ENCODE results near the gene PTCRA. TPM values are rescaled to one million over a fixed set of nuclear protein-coding genes. Genes with fewer than 3 reads are reported as not detected.

PTCRA gene
- total and polyA plus RNA-seq, 2 of the 4 experiments (the other 2 are of a cell fraction): not detected

DNA sequence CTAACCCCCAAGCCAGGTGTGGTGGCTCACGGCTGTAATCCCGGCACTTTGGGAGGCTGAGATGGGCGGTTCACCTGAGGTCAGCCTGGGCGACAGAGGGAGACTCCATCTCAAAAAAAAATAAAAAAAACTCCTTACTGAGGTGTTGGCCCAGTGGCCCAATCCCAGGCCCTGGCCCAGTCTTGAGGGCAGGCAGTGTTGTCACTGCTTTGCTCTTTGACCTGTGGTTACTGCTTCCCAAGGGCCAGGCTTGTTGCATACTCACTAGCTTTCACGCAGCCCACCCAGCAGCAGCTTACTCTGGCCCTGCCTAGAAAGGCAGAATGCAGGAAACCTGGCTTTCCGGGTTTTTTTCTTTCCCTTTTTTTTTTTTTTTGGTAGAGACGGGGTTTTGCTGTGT is 26.6 kb downstream of the PTCRA start:
- no peak overlapping the region for H3K23ac ChIP-seq (ENCODE audit: low read depth, low read length)
- dilution Hi-C loops (cut with HindIII; ENCODE audit: low sequenced_read_pairs, unreplicated experiment) (no loop called here), intact Hi-C loops (cut with micrococcal nuclease) (no loop called here), in situ Hi-C loops (cut with MboI; ENCODE audit: low sequenced_read_pairs) (no loop called here)
- H2BK120ac ChIP-seq (ENCODE audit: low read depth, low read length): no peak overlapping the region
- H3K4me2 ChIP-seq (ENCODE audit: low read depth, low read length): no peak overlapping the region
- H2BK20ac ChIP-seq (ENCODE audit: low read depth, low read length): no peak overlapping the region
- ATAC-seq (ENCODE audit: low read depth) (no peak), DNase-seq (no peak)
- H2AK5ac ChIP-seq (ENCODE audit: low read depth, low read length): no peak overlapping the region
- ChIA-PET POLR2A (ENCODE audit: unreplicated experiment) (no interaction called here), CTCF (no interaction called here)
- H3K4me1 ChIP-seq (ENCODE audit: control insufficient read depth, insufficient read depth, low read length): no peaks in the 10 kb centered on the region
- H4K5ac ChIP-seq (ENCODE audit: low read depth, low read length): no peak overlapping the region
- H4K91ac ChIP-seq (ENCODE audit: insufficient read depth, low read depth, low read length): no peak overlapping the region
- BruUV-seq (replicated peaks): no TSS peak
- H3K14ac ChIP-seq (replicated peaks; ENCODE audit: low read depth, low read length): no peak overlapping the region
- no peak overlapping the region for H3K56ac ChIP-seq (ENCODE audit: extremely low read depth, insufficient read depth, low read length)
- H2AK9ac ChIP-seq (replicated peaks; ENCODE audit: low read depth, low read length, poor library complexity): no peak overlapping the region
- no peaks in the 10 kb centered on the region; the same call in 1 of the 2 replicates for H3K9me1 ChIP-seq (ENCODE audit: insufficient read depth, low read length)
- H3K36me3 ChIP-seq (ENCODE audit: control insufficient read depth, insufficient read depth, low read length): peaks cover 27% of the 10 kb centered on the region
- no peaks in the 10 kb centered on the region; the same call in 1 of the 2 replicates for H4K20me1 ChIP-seq (ENCODE audit: insufficient read depth, low read length)
- H3K4ac ChIP-seq (ENCODE audit: low read depth, low read length): no peak overlapping the region
- no peak overlapping the region for H2AFZ ChIP-seq (replicated peaks; ENCODE audit: low read length, poor library complexity)
- H3K18ac ChIP-seq (ENCODE audit: low read depth, low read length): no peak overlapping the region
- H4K8ac ChIP-seq (ENCODE audit: low read depth in 2 of 2, low read length in 2 of 2): no peak overlapping the region
- H3K4me3 ChIP-seq (ENCODE audit: insufficient read depth, low read depth, low read length): no peak overlapping the region
- no peak overlapping the region for H2BK15ac ChIP-seq (ENCODE audit: low read depth, low read length)
- no CpG with 5 or more reads among the region's 7 CpGs for WGBS, 2 experiments (ENCODE audit: extremely low coverage in 2 of 2, insufficient read length in 1 of 2)
- H3K79me1 ChIP-seq (ENCODE audit: low read depth in 1 of 2, low read length in 2 of 2): peaks cover 6 to 7% of the 10 kb centered on the region in 2 experiments; a peak in 3 of 4 replicates
- H3K9ac ChIP-seq (ENCODE audit: low read depth, low read length): no peak overlapping the region
- H3K9me3 ChIP-seq (ENCODE audit: control insufficient read depth, insufficient read depth, low read length): no peaks in the 10 kb centered on the region
- H3K27me3 ChIP-seq (ENCODE audit: control insufficient read depth, insufficient read depth, low read length): no peaks in the 10 kb centered on the region
- H3K27ac ChIP-seq (ENCODE audit: insufficient read depth, low read length): no peak overlapping the region
- TF ChIP-seq RCOR1 (IDR thresholded peaks at IDR 0.05; ENCODE audit: insufficient replicate concordance, low read length): no peak
- TF ChIP-seq POLR2A (IDR thresholded peaks at IDR 0.05; ENCODE audit: low read depth, low read length): no peak
- TF ChIP-seq, protein P1, sequence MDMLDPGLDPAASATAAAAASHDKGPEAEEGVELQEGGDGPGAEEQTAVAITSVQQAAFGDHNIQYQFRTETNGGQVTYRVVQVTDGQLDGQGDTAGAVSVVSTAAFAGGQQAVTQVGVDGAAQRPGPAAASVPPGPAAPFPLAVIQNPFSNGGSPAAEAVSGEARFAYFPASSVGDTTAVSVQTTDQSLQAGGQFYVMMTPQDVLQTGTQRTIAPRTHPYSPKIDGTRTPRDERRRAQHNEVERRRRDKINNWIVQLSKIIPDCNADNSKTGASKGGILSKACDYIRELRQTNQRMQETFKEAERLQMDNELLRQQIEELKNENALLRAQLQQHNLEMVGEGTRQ (IDR thresholded peaks at IDR 0.05; ENCODE audit: low read depth, low read length): no peak
- no peak for TF ChIP-seq CTCF (conservative IDR thresholded peaks at IDR 0.05; ENCODE audit: low read depth, low read length)
- no peak for TF ChIP-seq NFE2L2 (IDR thresholded peaks at IDR 0.05; ENCODE audit: low read depth, low read length)
- TF ChIP-seq FOS (IDR thresholded peaks at IDR 0.05; ENCODE audit: low read depth, low read length): no peak
- TF ChIP-seq MAFK (IDR thresholded peaks at IDR 0.05; ENCODE audit: low read depth, low read length): no peak
- H2BK5ac ChIP-seq (ENCODE audit: low read depth, low read length, poor library complexity, severe bottlenecking): no peak overlapping the region
